NT2/D1 (cell line): ENCODE results near the gene RAP2A.

ENCODE experiments used
- SUZ12 ChIP-seq: IDR thresholded peaks from 2 replicates; pipeline ENCODE4 v1.6.1; 2011; ENCODE audit not compliant: insufficient read length, insufficient read depth; ENCODE audit errors: extremely low read depth
- ZNF274 ChIP-seq: IDR thresholded peaks from 2 replicates; pipeline ENCODE4 v1.6.1; 2011; ENCODE audit warnings: mild to moderate bottlenecking, low read depth, low read length

DNA sequence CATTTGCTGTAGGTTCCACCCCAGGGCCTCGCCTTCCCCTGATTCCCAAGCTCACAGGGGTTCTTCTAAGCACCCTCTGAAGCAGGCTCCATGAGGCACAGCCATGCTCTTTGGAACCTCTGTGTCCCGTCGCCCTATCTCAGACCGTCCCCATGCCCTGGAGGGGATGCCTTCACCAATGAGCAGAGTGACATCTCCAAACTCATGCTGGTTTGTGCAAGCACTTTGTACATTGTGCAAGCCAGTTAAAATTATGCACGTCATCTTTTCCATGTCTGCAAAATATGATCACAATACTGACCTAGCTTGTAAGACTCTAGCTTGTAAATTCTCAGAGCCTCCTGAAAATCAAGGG, 46.5 kb upstream of the RAP2A start:
- TF ChIP-seq SUZ12 (no peak), ZNF274 (no peak)
